A549 (cell line): ENCODE measurements around the gene SSR2. TPM values are rescaled to one million over a fixed set of nuclear protein-coding genes. Genes with fewer than 3 reads are reported as not detected.
A peak's percentile ranks its signal among the peaks of the same experiment; 100 is the strongest.
"Not testable (repeated sequence)": the region's sequence is repeated elsewhere in the genome, so short reads cannot be mapped to it uniquely, and the experiment has no call there.

ENCODE experiments used
- ATAC-seq, 2 experiments: fragments of 200-7000 bp in 1 of 2; fragments of >200 bp in 1 of 2; cut with Nextera tagmentation in 1 of 2; cut with Tn5 transposase in 1 of 2; 3 replicates each; pipeline versions ENCODE4 v1.8.0 to v1.9.1; 2018 to 2020; ENCODE audit warnings: mild to moderate bottlenecking in 1 of 2, moderate library complexity in 1 of 2
- CTCF ChIA-PET: fragments of 300-600 bp; sonication (Branson Sonifier 250); formaldehyde crosslinking; extraction: SDS; loops from one replicate; lab custom pipeline; 2021; ENCODE audit warnings: antibody characterized with exemption, inconsistent platforms; lab: Yijun Ruan, JAX
- POLR2A ChIA-PET: fragments of 350-600 bp; formaldehyde crosslinking; extraction: SDS; loops from one replicate; lab custom pipeline; 2021; ENCODE audit warnings: antibody characterized with exemption, inconsistent platforms; lab: Yijun Ruan, JAX
- DNase-seq, 2 experiments: peaks; one replicate each; pipeline versions ENCODE4 v3.0.0 to v3.0.0-alpha.2; 2011 to 2016; ENCODE audit warnings: low read depth in 1 of 2, low spot score in 1 of 2
- FAIRE-seq: peaks from 2 replicates; lab custom pipeline; 2011; peaks lifted over from hg19 to GRCh38; lab: Jason Lieb, UNC
- H3K27ac ChIP-seq, 2 experiments: fragments of >200 bp; sonication (Bioruptor Twin); formaldehyde crosslinking; 3 replicates each; pipeline ENCODE4 v1.5.1; 2016 to 2017
- H3K4me1 ChIP-seq: fragments of >200 bp; sonication (Bioruptor Twin); formaldehyde crosslinking; 3 replicates; pipeline ENCODE4 v1.6.1; 2016
- H3K4me2 ChIP-seq: fragments of >200 bp; sonication (Bioruptor Twin); formaldehyde crosslinking; 3 replicates; pipeline ENCODE4 v1.6.1; 2016
- H3K4me3 ChIP-seq: fragments of >200 bp; sonication (Bioruptor Twin); formaldehyde crosslinking; 3 replicates; pipeline ENCODE4 v1.5.1; 2016
- H3K9me3 ChIP-seq: fragments of >200 bp; sonication (Bioruptor Twin); formaldehyde crosslinking; 3 replicates; pipeline ENCODE4 v1.6.1; 2016
- EHF ChIP-seq: fragments of 250-450 bp; sonication (Bioruptor Pico); IDR thresholded peaks from 2 replicates; pipeline ENCODE4 v1.5.0; 2020; ENCODE audit warnings: mild to moderate bottlenecking
- ESRRA ChIP-seq: fragments of 150-350 bp; IDR thresholded peaks from 2 replicates; pipeline ENCODE4 v1.6.1; 2014; ENCODE audit warnings: mild to moderate bottlenecking, low read length, borderline replicate concordance
- HOXB13 ChIP-seq: fragments of 250-450 bp; sonication (Bioruptor Pico); IDR thresholded peaks from 2 replicates; pipeline ENCODE4 v1.5.0; 2020; ENCODE audit warnings: low read depth, mild to moderate bottlenecking, moderate library complexity
- NPAS2 ChIP-seq: fragments of 250-450 bp; sonication (Bioruptor Pico); IDR thresholded peaks from 2 replicates; pipeline ENCODE4 v1.8.0; 2022; ENCODE audit warnings: mild to moderate bottlenecking, moderate library complexity, borderline replicate concordance
- RAD21 ChIP-seq, 2 experiments: fragments of >200 bp in 1 of 2; sonication (Bioruptor Twin) in 1 of 2; formaldehyde crosslinking in 1 of 2; IDR thresholded peaks in 1 of 2; conservative IDR thresholded peaks in 1 of 2; 2 replicates in 1 of 2; 3 replicates in 1 of 2; pipeline ENCODE4 v1.6.1; 2012 to 2018; ENCODE audit warnings: inconsistent platforms in 1 of 2
- RCOR1 ChIP-seq: fragments of 150-350 bp; IDR thresholded peaks from 2 replicates; pipeline ENCODE4 v1.6.1; 2014; ENCODE audit warnings: antibody characterized with exemption, low read length, low read depth
- RFX5 ChIP-seq: fragments of 450-650 bp; IDR thresholded peaks from 2 replicates; pipeline ENCODE4 v1.7.1; 2014; ENCODE audit warnings: antibody characterized with exemption, mild to moderate bottlenecking, moderate library complexity
- SMC3 ChIP-seq: fragments of >200 bp; sonication (Bioruptor Twin); formaldehyde crosslinking; IDR thresholded peaks from 3 replicates; pipeline ENCODE4 v1.6.1; 2018; ENCODE audit warnings: inconsistent platforms
- TFCP2L1 ChIP-seq: fragments of 250-450 bp; sonication (Bioruptor Pico); IDR thresholded peaks from 2 replicates; pipeline ENCODE4 v1.5.0; 2021; ENCODE audit warnings: mild to moderate bottlenecking
- TP53 ChIP-seq: fragments of 250-450 bp; sonication (Bioruptor Pico); IDR thresholded peaks from 2 replicates; pipeline ENCODE4 v1.5.0; 2021; ENCODE audit warnings: mild to moderate bottlenecking, moderate library complexity
- ZFP36 ChIP-seq: fragments of 450-650 bp; IDR thresholded peaks from 2 replicates; pipeline ENCODE4 v1.6.1; 2014; ENCODE audit warnings: borderline replicate concordance; ENCODE audit not compliant: partially characterized antibody
- WGBS: methylation state at CpG from one replicate; pipeline ENCODE4 v1.1.6; 2017; ENCODE audit errors: missing lambda C conversion rate; 5-methylcytosine and 5-hydroxymethylcytosine counted together
- polyA plus RNA-seq, 4 experiments: library from polyadenylated mRNA; depleted of rRNA in 3 of 4; stranded (reverse); fragments of >200 nt; fragmentation: RNase III in 1 of 4; extraction: RNeasy Plus Mini Kit Qiagen cat#74134 plus additional on column Dnase treatment in 1 of 4; gene quantifications; 2 replicates in 3 of 4; 3 replicates in 1 of 4; pipeline ENCODE4 v1.2.3, GENCODE V29; 2011 to 2017
- TF ChIP-seq, protein P1 (sequence below): fragments of >200 bp; sonication (Bioruptor Twin); formaldehyde crosslinking; IDR thresholded peaks from 3 replicates; pipeline ENCODE4 v1.5.1; 2016
- TF ChIP-seq, protein P2 (sequence below): fragments of 150-350 bp; IDR thresholded peaks from 2 replicates; pipeline ENCODE4 v1.6.1; 2014; ENCODE audit warnings: low read depth, mild to moderate bottlenecking, low read length

Gene SSR2
- polyA plus RNA-seq, 2 of the 4 experiments (the other 2 are of a cell fraction): 261 to 382 TPM

DNA sequence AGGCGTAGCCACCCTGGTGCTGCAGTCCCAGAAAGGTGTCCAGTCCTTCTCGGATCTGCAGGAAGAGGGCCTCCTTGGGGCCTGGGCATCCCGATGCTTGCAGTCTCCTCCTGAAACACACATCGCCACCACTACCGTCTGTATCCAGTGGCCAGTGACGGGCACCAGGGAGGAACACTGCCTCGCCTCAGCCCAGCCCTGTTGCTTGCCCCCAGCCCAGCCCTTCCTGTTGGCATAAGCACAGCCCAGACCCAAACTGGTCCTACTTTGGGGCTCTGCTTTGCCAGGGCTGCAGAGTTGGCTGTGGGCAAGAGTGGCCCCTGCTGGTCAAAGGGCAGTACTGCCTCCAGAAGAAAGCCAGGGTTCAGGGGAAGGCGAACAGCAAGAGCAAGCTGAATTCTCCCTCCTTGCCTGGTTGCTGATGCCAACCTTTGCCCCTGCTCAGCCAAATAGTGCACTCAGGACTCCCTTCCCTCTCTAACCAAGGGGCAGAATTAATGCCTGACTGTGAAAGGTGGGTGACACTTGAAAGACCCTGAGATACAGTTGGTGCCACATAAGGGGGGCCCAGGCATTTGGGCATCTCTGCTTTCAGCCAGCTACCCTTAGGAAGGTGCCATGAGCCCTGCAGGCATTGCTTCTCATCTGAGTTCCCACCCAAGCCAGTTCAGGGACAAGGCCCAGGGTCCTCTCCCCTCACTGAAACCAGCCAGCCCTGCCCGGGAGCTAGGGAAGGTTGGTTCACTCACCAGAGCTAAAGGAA lies 31.3 kb downstream of the SSR2 start:
- peak overlapping the region; percentile 66 to 77 for H3K27ac ChIP-seq
- peak in 1 of 2 experiments; percentile 71 for DNase-seq
- CTCF ChIA-PET: interaction anchor here (0.6 to 24.7 kb wide), 41 partner anchors 8 to 263 kb away, joined by 3 to 423 read pairs (median 4); partner anchors contain the start of genes ARHGEF2, GON4L, KHDC4 and RAB25

DNA sequence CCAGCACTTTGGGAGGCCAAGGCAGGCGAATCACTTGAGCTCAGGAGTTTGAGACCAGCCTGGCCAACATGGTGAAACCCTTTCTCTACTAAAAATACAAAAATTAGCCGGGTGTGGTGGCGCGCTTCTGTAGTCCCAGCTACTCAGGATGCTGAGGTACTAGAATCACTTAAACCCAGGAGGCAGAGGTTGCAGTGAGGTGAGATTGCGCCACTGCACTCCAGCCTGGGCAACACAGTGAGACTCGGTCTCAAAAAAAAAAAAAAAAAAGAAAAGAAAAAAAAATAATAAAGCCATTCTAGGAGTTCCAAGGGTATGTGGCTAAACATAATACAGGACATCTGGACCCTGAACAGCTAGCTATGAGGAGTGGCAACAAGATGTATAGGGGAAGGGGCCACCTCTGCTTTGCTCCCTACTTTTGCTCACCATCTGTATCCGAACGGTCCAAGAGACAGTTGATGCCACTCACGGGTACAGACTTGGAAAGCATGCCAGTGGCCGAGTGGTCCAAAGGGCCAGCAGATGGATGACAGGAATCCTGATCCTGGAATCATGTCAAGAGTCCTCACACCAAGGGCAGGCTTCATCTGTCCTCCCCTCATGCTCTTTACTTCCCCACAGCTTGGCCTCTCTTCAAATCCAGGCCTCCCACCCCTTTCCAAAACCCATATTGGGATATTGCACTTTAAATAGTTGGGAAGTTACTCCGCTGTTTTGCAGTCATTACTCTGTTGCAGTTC lies 35.7 kb downstream of the SSR2 start:
- DNase-seq, H3K9me3 ChIP-seq, ATAC-seq, H3K4me2 ChIP-seq, POLR2A ChIA-PET, H3K4me3 ChIP-seq, FAIRE-seq: not testable (repeated sequence)
- H3K27ac ChIP-seq: peak overlapping the region; percentile 98 to 99; a peak in 5 of 6 replicates
- whole genome bisulfite sequencing: 88% methylated on average over 11 of the region's 11 CpGs
- CTCF ChIA-PET: interaction anchor here (1.1 to 24.7 kb wide), 9 partner anchors 10 to 81 kb away, joined by 3 to 423 read pairs (median 8); partner anchors contain the start of genes KHDC4 and RXFP4
- H3K4me1 ChIP-seq: peaks cover 53% of the 10 kb centered on the region

More for the DNA sequence above, 31.3 kb downstream of the SSR2 start:
- peak overlapping the region; percentile 53 for H3K4me2 ChIP-seq
- no peaks in the 10 kb centered on the region for H3K9me3 ChIP-seq
- H3K4me3 ChIP-seq: no peak overlapping the region
- TF ChIP-seq SMC3 (peak; percentile 96), RFX5 (no peak), ESRRA (no peak), RAD21 (conservative IDR thresholded peaks at IDR 0.05 in 1 of 2, IDR thresholded peaks at IDR 0.05 in 1 of 2) (peak; percentile 98 to 99), TP53 (0 out of 2 replicates have a peak, but pooled peaks have one; percentile 32)
- TF ChIP-seq, protein P1, sequence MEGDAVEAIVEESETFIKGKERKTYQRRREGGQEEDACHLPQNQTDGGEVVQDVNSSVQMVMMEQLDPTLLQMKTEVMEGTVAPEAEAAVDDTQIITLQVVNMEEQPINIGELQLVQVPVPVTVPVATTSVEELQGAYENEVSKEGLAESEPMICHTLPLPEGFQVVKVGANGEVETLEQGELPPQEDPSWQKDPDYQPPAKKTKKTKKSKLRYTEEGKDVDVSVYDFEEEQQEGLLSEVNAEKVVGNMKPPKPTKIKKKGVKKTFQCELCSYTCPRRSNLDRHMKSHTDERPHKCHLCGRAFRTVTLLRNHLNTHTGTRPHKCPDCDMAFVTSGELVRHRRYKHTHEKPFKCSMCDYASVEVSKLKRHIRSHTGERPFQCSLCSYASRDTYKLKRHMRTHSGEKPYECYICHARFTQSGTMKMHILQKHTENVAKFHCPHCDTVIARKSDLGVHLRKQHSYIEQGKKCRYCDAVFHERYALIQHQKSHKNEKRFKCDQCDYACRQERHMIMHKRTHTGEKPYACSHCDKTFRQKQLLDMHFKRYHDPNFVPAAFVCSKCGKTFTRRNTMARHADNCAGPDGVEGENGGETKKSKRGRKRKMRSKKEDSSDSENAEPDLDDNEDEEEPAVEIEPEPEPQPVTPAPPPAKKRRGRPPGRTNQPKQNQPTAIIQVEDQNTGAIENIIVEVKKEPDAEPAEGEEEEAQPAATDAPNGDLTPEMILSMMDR: peak; percentile 96
- peak; percentile 90 to 96 for ATAC-seq
- POLR2A ChIA-PET: interaction anchor here (0.6 to 1.5 kb wide), 2 partner anchors 51 to 55 kb away, joined by 4 to 8 read pairs; partner anchors contain the start of gene KHDC4
- peaks cover 9% of the 10 kb centered on the region for H3K4me1 ChIP-seq
- no peak for FAIRE-seq
- WGBS: 41% methylated on average over 9 of the region's 9 CpGs

DNA sequence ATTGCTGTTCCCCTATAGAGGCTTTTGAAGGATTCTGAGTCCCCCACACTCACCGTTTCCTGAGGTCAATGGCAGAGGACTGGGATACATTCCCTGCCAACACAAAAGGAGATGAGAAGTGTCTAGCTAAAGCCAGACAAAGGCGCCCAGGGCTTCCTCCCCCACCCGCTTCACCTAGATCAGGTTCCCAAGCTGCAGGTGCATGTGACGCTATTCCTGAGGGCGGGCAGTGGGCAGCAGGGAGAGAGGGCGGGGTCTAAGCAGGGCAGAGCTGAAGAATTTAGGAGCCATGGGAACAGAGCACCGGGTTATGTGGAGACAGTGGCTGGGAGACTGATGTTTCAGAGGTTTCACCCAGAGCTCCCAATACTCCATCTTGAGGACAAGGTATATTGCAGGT lies 36.4 kb downstream of the SSR2 start:
- ChIA-PET POLR2A (interaction anchor here (0.6 to 1.3 kb wide), 7 partner anchors 11 to 82 kb away, joined by 3 to 10 read pairs (median 5); partner anchors contain the start of gene KHDC4), CTCF (interaction anchor here (0.8 to 24.7 kb wide), 15 partner anchors 8 to 82 kb away, joined by 3 to 423 read pairs (median 4); partner anchors contain the start of genes KHDC4, RXFP4, SSR2 and UBQLN4)
- FAIRE-seq (no peak), DNase-seq (no peak), ATAC-seq (no peak)
- peaks cover 60% of the 10 kb centered on the region for H3K4me1 ChIP-seq
- H3K4me3 ChIP-seq: no peak overlapping the region
- 83% methylated on average over 7 of the region's 7 CpGs for WGBS
- peak overlapping the region; percentile 98 to 99 for H3K27ac ChIP-seq
- peak overlapping the region; percentile 93; the same call in 2 of the 3 replicates for H3K4me2 ChIP-seq
- TF ChIP-seq, protein P2, sequence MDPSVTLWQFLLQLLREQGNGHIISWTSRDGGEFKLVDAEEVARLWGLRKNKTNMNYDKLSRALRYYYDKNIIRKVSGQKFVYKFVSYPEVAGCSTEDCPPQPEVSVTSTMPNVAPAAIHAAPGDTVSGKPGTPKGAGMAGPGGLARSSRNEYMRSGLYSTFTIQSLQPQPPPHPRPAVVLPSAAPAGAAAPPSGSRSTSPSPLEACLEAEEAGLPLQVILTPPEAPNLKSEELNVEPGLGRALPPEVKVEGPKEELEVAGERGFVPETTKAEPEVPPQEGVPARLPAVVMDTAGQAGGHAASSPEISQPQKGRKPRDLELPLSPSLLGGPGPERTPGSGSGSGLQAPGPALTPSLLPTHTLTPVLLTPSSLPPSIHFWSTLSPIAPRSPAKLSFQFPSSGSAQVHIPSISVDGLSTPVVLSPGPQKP: no peak
- TF ChIP-seq EHF (CRISPR knock-in tag): no peak
- no peak for TF ChIP-seq NPAS2 (CRISPR knock-in tag)
- TF ChIP-seq RCOR1: no peak
- TF ChIP-seq TFCP2L1 (CRISPR knock-in tag): no peak
- no peak for TF ChIP-seq ZFP36
- no peak for TF ChIP-seq HOXB13
- H3K9me3 ChIP-seq: no peaks in the 10 kb centered on the region
